Nephron (organoid): ENCODE data around the gene ADAP1.

Experiments used
- H3K27ac Mint-ChIP-seq, 3 experiments: 2 replicates each; pipeline ENCODE4 v1.8.0; 2020; ENCODE audit warnings: mixed read lengths in 3 of 3, mild to moderate bottlenecking in 2 of 3, moderate library complexity in 1 of 3
- H3K27me3 Mint-ChIP-seq: 2 replicates; pipeline ENCODE4 v1.8.0; 2021; ENCODE audit warnings: low read depth, mild to moderate bottlenecking, moderate library complexity, mixed read lengths
- H3K36me3 Mint-ChIP-seq: 2 replicates; pipeline ENCODE4 v1.8.0; 2020; ENCODE audit warnings: low read depth, mixed read lengths
- H3K4me1 Mint-ChIP-seq: 2 replicates; pipeline ENCODE4 v1.8.0; 2020; ENCODE audit warnings: mixed read lengths
- H3K4me3 Mint-ChIP-seq, 3 experiments: 2 replicates each; pipeline ENCODE4 v1.8.0; 2020; ENCODE audit warnings: mild to moderate bottlenecking in 3 of 3, mixed read lengths in 3 of 3, moderate library complexity in 2 of 3
- H3K9me3 Mint-ChIP-seq: 2 replicates; pipeline ENCODE4 v1.8.0; 2020; ENCODE audit warnings: mixed read lengths
- TF ChIP-seq, protein P1 (sequence below), 3 experiments: fragments of 200-600 bp; sonication (generic); IDR thresholded peaks; one replicate each; pipeline ENCODE4 v1.5.0; 2021; ENCODE audit warnings: antibody characterized with exemption in 3 of 3; ENCODE audit not compliant: unreplicated experiment in 3 of 3

ADAP1 gene

DNA sequence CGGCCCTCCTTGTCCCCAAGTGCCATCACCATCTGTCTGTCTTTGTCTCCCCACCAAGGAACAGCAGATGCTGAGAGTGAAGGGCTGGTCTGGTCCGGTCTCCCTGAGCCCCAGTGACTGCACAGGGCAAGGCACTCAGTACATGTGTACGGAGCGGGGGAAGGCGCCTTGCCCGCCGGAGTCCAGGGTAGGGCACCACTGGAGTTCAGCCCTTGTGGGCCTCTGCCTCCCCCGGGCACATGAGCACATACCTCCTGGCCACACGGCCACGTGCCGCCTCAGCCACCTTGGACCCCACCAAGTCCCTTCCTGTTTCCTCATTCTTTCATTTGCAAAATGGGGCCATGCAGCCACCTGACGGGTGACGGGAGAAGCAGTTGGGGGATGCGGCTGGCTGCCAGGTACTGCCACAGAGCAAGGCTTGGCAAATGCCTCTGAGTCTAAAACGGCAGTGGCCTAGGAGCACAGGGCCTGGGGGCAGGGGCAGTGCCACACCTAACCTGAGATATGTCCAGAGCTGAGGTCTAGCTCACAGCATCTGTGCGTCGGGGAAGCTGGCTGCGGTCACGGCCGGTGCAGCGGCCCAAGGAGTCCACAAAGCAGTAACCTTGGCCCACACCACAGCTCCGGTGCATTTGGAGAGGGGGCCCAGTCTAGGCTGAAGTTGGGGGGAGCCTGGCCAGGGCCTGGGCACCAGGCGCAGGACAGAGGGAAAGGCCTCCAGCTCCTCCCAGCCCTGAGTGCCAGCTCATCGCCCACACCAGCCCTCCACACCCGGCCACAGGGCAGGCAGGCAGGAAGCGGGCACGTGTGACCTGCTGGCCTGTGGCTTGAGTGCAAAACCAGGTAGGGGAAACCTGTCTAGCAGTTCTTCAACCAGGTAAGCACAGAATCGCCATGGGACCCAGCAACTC is 5.2 kb downstream of the ADAP1 start:
- peaks cover 20% of the 10 kb centered on the region for H3K27me3 Mint-ChIP-seq
- no peak overlapping the region for H3K4me3 Mint-ChIP-seq
- H3K36me3 Mint-ChIP-seq: no peaks in the 10 kb centered on the region
- H3K27ac Mint-ChIP-seq: no peak overlapping the region
- H3K9me3 Mint-ChIP-seq: no peaks in the 10 kb centered on the region
- TF ChIP-seq, protein P1, sequence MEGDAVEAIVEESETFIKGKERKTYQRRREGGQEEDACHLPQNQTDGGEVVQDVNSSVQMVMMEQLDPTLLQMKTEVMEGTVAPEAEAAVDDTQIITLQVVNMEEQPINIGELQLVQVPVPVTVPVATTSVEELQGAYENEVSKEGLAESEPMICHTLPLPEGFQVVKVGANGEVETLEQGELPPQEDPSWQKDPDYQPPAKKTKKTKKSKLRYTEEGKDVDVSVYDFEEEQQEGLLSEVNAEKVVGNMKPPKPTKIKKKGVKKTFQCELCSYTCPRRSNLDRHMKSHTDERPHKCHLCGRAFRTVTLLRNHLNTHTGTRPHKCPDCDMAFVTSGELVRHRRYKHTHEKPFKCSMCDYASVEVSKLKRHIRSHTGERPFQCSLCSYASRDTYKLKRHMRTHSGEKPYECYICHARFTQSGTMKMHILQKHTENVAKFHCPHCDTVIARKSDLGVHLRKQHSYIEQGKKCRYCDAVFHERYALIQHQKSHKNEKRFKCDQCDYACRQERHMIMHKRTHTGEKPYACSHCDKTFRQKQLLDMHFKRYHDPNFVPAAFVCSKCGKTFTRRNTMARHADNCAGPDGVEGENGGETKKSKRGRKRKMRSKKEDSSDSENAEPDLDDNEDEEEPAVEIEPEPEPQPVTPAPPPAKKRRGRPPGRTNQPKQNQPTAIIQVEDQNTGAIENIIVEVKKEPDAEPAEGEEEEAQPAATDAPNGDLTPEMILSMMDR (IDR thresholded peaks at IDR 0.05; ENCODE audit: unreplicated experiment in 3 of 3): no peak
- no peaks in the 10 kb centered on the region for H3K4me1 Mint-ChIP-seq

DNA sequence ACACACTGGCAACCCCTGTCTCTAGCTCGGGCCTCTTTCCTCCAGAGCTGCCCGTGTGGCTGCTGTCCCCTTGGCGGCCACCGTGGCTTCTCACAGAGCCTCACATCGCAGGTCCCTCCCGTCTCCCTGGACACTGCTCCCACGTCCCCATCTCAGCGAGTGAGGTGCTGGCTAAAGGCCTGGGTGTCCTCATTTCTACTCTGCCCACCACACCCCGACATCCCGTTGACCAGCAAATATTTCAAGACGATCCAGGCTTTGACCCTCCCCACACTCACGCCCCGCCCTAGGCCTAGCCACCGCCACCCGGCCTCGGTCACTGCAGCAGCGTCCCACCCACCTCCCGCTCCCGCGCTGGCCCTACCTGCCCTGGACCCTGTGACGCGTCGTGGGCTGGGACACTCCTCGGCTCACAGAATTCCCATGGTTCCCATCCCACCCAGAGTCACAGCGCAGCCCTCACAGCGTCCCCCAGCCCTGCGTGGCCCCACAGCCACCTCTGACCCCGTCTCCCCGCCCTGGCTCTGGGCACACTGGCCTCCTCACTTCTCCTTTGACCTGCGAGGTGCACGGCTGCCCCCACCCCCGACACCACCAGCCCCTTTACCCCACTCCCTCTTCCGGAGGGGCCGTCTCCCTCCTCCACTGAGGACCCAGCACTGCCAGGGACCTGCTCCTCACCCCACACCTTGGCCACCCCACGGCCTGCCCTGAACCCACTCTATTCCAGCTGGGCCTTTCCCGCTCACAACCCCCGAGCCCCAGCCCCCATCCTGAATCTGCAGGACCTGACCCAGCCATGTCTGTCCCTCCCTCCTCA is 6.9 kb downstream of the ADAP1 start:
- Mint-ChIP-seq H3K4me3 (no peak overlapping the region), H3K27me3 (peaks cover 23% of the 10 kb centered on the region), H3K9me3 (no peaks in the 10 kb centered on the region), H3K4me1 (no peaks in the 10 kb centered on the region), H3K36me3 (no peaks in the 10 kb centered on the region), H3K27ac (no peak overlapping the region)
- TF ChIP-seq, protein P1 (IDR thresholded peaks at IDR 0.05; ENCODE audit: unreplicated experiment in 3 of 3): no peak

DNA sequence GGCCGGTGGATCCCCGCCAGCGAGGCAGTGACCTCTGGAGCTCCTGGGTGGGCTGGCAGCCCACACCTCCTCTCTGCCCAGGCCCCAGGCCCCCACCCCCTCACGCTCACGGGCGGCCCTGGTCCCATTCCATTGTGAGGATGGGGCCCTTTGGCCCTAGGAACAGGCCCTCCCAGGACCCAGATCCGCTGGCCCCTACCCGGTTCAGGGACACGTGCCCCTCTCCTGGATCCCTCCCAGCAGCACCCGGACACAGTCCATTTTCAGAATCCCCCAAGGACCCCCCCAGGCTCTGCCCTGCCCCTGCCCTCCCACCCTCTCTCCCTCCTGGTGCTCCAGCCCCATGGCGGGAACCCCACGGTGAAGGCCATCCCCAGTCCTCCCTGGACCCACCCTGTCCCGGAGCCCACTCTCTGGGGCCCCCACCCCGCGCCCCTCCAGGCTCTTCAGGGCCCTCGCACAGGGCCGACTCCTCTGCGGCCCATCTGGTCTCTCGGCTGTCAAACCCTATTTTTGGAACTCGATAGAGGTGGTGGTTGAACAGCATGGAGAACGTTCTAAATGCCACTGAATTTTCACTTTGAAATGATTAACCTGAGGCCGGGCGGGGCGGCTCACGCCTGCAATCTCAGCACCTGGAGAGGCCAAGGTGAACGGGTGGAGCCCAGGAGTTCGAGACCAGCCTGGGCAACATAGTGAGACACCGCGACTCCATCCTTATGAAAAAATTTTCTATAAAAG is 8.1 kb downstream of the ADAP1 start:
- H3K4me3 Mint-ChIP-seq: no peak overlapping the region
- TF ChIP-seq, protein P1 (IDR thresholded peaks at IDR 0.05; ENCODE audit: unreplicated experiment in 3 of 3): no peak
- H3K4me1 Mint-ChIP-seq: no peaks in the 10 kb centered on the region
- H3K27me3 Mint-ChIP-seq: peaks cover 31% of the 10 kb centered on the region
- no peak overlapping the region for H3K27ac Mint-ChIP-seq
- H3K9me3 Mint-ChIP-seq: peaks cover 4% of the 10 kb centered on the region
- H3K36me3 Mint-ChIP-seq: no peaks in the 10 kb centered on the region

DNA sequence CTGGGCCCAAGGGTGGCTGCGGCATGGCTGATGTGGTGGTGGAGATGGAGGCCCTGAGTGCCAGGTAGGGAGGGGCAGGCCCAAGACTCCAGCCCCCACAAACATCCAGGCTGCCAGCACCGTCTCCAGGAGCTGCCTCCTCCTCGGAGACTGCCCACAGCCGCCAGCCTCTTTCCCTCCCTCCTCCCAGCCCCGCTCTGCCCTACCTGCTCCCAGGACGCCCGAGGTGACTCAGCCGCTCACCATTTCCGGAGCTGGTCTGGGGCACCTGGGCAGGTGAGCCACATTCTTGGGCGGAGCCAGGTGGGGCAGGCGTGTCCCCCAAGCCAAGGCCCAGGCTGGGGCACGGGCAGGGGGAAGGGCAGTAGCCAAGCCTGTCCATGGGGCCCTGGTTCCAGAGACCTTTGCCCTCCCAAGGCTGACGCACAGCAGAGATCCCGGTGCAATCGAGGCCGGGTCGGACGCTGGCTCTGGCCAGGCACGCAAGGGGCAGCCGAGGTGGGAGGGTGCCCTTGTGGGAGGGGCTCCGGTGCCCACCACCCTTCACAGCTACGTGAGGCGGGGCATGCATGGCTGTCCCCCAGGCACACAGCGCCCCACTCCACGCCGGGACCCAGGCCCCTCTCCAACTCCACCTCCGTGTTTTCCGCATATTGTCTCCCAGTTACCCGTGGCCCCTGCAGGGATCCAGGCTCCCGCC is 8.8 kb downstream of the ADAP1 start:
- Mint-ChIP-seq H3K27ac (peak overlapping the region in 1 of 3 experiments; percentile 71), H3K9me3 (peaks cover 4% of the 10 kb centered on the region), H3K36me3 (no peaks in the 10 kb centered on the region), H3K4me3 (no peak overlapping the region), H3K4me1 (no peaks in the 10 kb centered on the region), H3K27me3 (peaks cover 35% of the 10 kb centered on the region)
- TF ChIP-seq, protein P1 (IDR thresholded peaks at IDR 0.05; ENCODE audit: unreplicated experiment in 3 of 3): no peak

DNA sequence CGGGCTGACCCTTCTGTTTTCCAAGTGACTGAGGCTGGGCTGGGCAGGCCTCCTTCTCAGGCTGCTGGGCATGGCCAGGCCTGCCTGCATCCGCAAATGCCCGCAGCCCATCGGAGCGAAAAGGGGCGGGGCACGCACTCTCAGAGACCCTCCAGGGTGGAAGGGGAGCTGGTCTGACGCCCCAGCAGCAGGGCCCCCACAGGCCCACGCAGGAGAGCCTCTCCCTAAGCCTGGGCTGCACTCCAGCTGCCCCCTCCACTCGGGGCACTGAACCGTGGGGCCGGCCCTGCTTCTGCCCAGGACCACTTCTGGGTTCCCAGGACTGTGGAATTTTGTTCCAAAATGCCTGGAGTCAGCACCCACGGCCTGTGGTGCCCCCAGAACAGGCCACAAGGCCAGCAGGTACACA is 9.3 kb downstream of the ADAP1 start:
- no peaks in the 10 kb centered on the region for H3K36me3 Mint-ChIP-seq
- H3K4me3 Mint-ChIP-seq: no peak overlapping the region
- H3K4me1 Mint-ChIP-seq: no peaks in the 10 kb centered on the region
- H3K27ac Mint-ChIP-seq: peak overlapping the region; percentile 80 to 89 (median 82)
- H3K27me3 Mint-ChIP-seq: peaks cover 35% of the 10 kb centered on the region
- H3K9me3 Mint-ChIP-seq: peaks cover 9% of the 10 kb centered on the region
- TF ChIP-seq, protein P1 (IDR thresholded peaks at IDR 0.05; ENCODE audit: unreplicated experiment in 3 of 3): no peak
